Esophagus muscularis mucosa (tissue), 4 donors: Measurements from ENCODE around the gene DAZ3. TPM values are rescaled to one million over a fixed set of nuclear protein-coding genes. Genes with fewer than 3 reads are reported as not detected.
"Not testable (repeated sequence)": the region's sequence is repeated elsewhere in the genome, so short reads cannot be mapped to it uniquely, and the experiment has no call there.

ENCODE experiments used
- DNase-seq: peaks from one replicate; pipeline ENCODE4 v3.0.0-alpha.2; 2017; ENCODE audit errors: extremely low spot score
- H3K27ac ChIP-seq, 4 donors: fragments of 200-600 bp; sonication (generic); replicated peaks in 1 of 4; 1 replicate in 3 of 4; 2 replicates in 1 of 4; pipeline ENCODE4 v1.5.1; 2016 to 2019; ENCODE audit warnings: mild to moderate bottlenecking in 1 of 4
- H3K27me3 ChIP-seq, 4 donors: fragments of 200-600 bp; sonication (generic); one replicate each; pipeline versions ENCODE4 v1.5.1 to v1.6.0; 2016 to 2019
- H3K36me3 ChIP-seq, 4 donors: fragments of 200-600 bp; sonication (generic); one replicate each; pipeline ENCODE4 v1.5.1; 2016 to 2019
- H3K4me1 ChIP-seq, 4 donors: fragments of 200-600 bp; sonication (generic); one replicate each; pipeline ENCODE4 v1.5.1; 2016 to 2019
- H3K4me3 ChIP-seq, 4 donors: fragments of 200-600 bp; sonication (generic); 1 replicate in 2 of 4; 2 replicates in 2 of 4; pipeline ENCODE4 v1.5.1; 2016 to 2019; ENCODE audit warnings: mild to moderate bottlenecking in 4 of 4, moderate library complexity in 1 of 4
- H3K9me3 ChIP-seq, 4 donors: fragments of 200-600 bp; sonication (generic); 1 replicate in 3 of 4; 2 replicates in 1 of 4; pipeline ENCODE4 v1.5.1; 2016 to 2019
- WGBS: methylation state at CpG from one replicate; pipeline ENCODE4 v1.1.5; 2018; 5-methylcytosine and 5-hydroxymethylcytosine counted together
- intact Hi-C: fragments of 100-400 bp; cut with DNase I; formaldehyde crosslinking; loops from one replicate; pipeline ENCODE4 v1.15.1; 2023
- total RNA-seq, 4 donors: library from RNA; depleted of rRNA; stranded (reverse); fragments of >200 nt; gene quantifications; one replicate each; pipeline versions ENCODE4 v1.1.0 to v1.2.1, GENCODE V29; 2016

The DAZ3 gene, protein sequence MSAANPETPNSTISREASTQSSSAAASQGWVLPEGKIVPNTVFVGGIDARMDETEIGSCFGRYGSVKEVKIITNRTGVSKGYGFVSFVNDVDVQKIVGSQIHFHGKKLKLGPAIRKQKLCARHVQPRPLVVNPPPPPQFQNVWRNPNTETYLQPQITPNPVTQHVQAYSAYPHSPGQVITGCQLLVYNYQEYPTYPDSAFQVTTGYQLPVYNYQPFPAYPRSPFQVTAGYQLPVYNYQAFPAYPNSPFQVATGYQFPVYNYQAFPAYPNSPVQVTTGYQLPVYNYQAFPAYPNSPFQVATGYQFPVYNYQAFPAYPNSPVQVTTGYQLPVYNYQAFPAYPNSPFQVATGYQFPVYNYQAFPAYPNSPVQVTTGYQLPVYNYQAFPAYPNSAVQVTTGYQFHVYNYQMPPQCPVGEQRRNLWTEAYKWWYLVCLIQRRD
- total RNA-seq, result not detected

DNA sequence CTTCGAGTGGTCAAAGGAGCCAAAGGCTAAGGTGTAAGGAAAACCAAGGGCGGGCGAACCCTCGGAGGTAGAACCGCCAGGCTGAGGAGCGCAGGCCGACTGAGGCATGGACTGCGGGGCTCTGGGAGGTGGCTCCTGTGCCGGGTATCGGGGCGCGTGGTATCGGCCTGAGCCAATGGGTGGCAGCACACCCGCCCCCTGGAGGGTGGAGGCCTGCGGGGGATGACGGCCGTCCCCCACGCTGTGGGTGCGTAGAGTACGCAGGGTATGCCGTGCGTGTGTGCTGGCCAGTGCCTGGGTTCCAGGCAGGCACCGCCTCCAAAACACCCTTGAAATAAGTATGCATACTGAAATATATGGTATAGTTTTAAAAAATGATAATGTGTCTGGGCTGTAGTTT lies at the start of gene DAZ3:
DAZ3 (minus strand) TSS at position 101 of the 400 bp plus-strand sequence. CDS start 208 bp downstream, outside the sequence.
- H3K36me3 ChIP-seq, H3K4me3 ChIP-seq, H3K27ac ChIP-seq, H3K4me1 ChIP-seq, H3K27me3 ChIP-seq, DNase-seq, H3K9me3 ChIP-seq, intact Hi-C loops: not testable (repeated sequence)
- WGBS, result no CpG with 5 or more reads among the region's 23 CpGs

DNA sequence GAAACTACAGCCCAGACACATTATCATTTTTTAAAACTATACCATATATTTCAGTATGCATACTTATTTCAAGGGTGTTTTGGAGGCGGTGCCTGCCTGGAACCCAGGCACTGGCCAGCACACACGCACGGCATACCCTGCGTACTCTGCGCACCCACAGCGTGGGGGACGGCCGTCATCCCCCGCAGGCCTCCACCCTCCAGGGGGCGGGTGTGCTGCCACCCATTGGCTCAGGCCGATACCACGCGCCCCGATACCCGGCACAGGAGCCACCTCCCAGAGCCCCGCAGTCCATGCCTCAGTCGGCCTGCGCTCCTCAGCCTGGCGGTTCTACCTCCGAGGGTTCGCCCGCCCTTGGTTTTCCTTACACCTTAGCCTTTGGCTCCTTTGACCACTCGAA lies 20.4 kb upstream of the DAZ3 start, which contains the start of gene DAZ4:
DAZ4 (plus strand) TSS at position 301 of the 400 bp plus-strand sequence. CDS start 208 bp downstream, outside the sequence.
- intact Hi-C loops, H3K4me1 ChIP-seq, DNase-seq, H3K9me3 ChIP-seq, H3K27ac ChIP-seq, H3K4me3 ChIP-seq, H3K27me3 ChIP-seq, H3K36me3 ChIP-seq: not testable (repeated sequence)
- WGBS, result no CpG with 5 or more reads among the region's 23 CpGs

DNA sequence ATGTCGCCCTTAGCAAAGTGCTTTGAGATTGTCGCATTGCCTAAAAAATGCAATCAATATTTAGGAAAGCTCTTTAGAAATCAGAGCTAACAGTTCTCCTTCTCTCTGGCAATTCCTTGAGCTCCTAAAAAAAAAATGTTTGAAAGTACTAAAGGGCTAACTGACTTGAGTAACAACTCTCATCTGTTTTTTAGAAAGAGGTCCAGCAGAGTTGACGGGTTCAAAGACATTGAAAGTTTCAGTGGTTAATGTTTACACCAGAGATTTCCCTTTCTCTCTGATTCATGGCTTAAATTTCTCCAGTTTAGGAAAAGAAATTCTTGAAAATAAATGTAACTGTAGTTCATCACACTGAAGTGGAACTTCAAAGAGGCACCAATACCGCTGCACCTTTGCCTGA lies 11.9 kb upstream of the DAZ3 start:
- H3K9me3 ChIP-seq, DNase-seq, intact Hi-C loops, H3K4me1 ChIP-seq, H3K36me3 ChIP-seq, H3K4me3 ChIP-seq, H3K27ac ChIP-seq, H3K27me3 ChIP-seq: not testable (repeated sequence)
- no CpG with 5 or more reads among the region's 4 CpGs for WGBS

DNA sequence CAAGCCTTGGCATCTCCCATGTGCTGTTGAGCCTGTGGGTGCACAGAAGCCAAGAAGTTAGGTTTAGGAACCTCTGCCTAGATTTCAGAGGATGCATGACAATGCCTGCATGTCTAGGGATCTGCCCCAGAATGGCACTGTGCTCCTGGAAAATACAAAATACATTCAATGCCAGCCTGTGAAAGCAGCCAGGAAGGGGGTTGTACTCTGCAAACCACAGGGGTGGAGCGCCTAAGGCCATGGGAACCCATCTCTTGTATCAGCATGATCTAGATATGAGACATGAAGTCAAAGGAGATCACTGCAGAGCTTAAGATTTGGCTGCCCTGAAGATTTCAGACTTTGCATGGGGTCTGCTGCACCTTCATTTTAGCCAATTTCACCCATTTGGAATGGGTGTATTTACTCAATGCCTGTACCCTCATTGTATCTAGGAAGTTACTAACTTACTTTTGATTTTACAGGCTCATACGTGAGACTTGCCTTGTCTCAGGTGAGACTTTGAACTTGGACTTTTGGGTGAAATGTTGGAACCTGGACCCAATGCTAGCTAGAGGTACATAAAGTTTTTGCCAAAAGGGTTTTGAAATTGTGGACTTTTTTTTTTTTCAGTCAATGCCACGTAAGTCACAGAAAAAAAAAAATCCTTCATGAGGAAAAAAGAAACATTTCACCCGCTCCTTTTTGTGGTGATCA lies 11.1 kb upstream of the DAZ3 start:
- intact Hi-C loops, H3K27me3 ChIP-seq, H3K4me1 ChIP-seq, H3K9me3 ChIP-seq, H3K4me3 ChIP-seq, DNase-seq, H3K36me3 ChIP-seq, H3K27ac ChIP-seq: not testable (repeated sequence)
- whole genome bisulfite sequencing, result no CpG with 5 or more reads among the region's 4 CpGs

DNA sequence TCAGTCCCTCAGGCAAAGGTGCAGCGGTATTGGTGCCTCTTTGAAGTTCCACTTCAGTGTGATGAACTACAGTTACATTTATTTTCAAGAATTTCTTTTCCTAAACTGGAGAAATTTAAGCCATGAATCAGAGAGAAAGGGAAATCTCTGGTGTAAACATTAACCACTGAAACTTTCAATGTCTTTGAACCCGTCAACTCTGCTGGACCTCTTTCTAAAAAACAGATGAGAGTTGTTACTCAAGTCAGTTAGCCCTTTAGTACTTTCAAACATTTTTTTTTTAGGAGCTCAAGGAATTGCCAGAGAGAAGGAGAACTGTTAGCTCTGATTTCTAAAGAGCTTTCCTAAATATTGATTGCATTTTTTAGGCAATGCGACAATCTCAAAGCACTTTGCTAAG lies 8.6 kb upstream of the DAZ3 start:
- H3K9me3 ChIP-seq, H3K27ac ChIP-seq, intact Hi-C loops, DNase-seq, H3K36me3 ChIP-seq, H3K4me1 ChIP-seq, H3K27me3 ChIP-seq, H3K4me3 ChIP-seq: not testable (repeated sequence)
- WGBS, result no CpG with 5 or more reads among the region's 3 CpGs

Other genes with a start within 250 kb of the DAZ3 start
- gene BPY2B, start 195.4 kb downstream of the DAZ3 start, total RNA-seq, result not detected
- not detected for gene DAZ4, start 20.5 kb upstream of the DAZ3 start, total RNA-seq
- gene BPY2C, start 238.7 kb upstream of the DAZ3 start, total RNA-seq, result not detected